HEK293 (cell line): ENCODE data around the gene CNOT6L.

Source experiments
- CTCF ChIP-seq: fragments of 450-650 bp; formaldehyde crosslinking; IDR thresholded peaks from 2 replicates; pipeline ENCODE4 v1.5.1; 2016; ENCODE audit warnings: missing biosample characterization, missing genetic modification characterization
- REST ChIP-seq: fragments of 450-650 bp; formaldehyde crosslinking; IDR thresholded peaks from 2 replicates; pipeline ENCODE4 v1.5.1; 2016; ENCODE audit warnings: missing biosample characterization, missing genetic modification characterization
- YY1 ChIP-seq: fragments of 450-650 bp; formaldehyde crosslinking; IDR thresholded peaks from 2 replicates; pipeline ENCODE4 v1.5.1; 2018; ENCODE audit warnings: missing biosample characterization, missing genetic modification characterization
- ZBTB26 ChIP-seq: fragments of 450-650 bp; formaldehyde crosslinking; optimal IDR thresholded peaks from 2 replicates; pipeline ENCODE3; 2016; ENCODE audit warnings: missing biosample characterization, mild to moderate bottlenecking, missing genetic modification characterization
- ZNF133 ChIP-seq: fragments of 450-650 bp; formaldehyde crosslinking; IDR thresholded peaks from 2 replicates; pipeline ENCODE4 v1.5.1; 2016; ENCODE audit warnings: missing biosample characterization, missing genetic modification characterization
- ZNF157 ChIP-seq: fragments of 450-650 bp; formaldehyde crosslinking; IDR thresholded peaks from 2 replicates; pipeline ENCODE4 v1.5.1; 2016; ENCODE audit warnings: missing biosample characterization, missing genetic modification characterization
- ZNF184 ChIP-seq: fragments of 450-650 bp; IDR thresholded peaks from 2 replicates; pipeline ENCODE4 v1.5.1; 2018; ENCODE audit warnings: missing biosample characterization, mild to moderate bottlenecking, missing genetic modification characterization
- ZNF19 ChIP-seq: fragments of 450-650 bp; formaldehyde crosslinking; IDR thresholded peaks from 2 replicates; pipeline ENCODE4; 2016; ENCODE audit warnings: missing biosample characterization, missing genetic modification characterization, low read depth
- ZNF24 ChIP-seq: fragments of 450-650 bp; formaldehyde crosslinking; IDR thresholded peaks from 2 replicates; pipeline ENCODE4 v1.5.1; 2016; ENCODE audit warnings: missing biosample characterization, missing genetic modification characterization
- ZNF416 ChIP-seq: fragments of 450-650 bp; formaldehyde crosslinking; IDR thresholded peaks from 2 replicates; pipeline ENCODE4 v1.5.1; 2016; ENCODE audit warnings: missing biosample characterization, missing genetic modification characterization
- ZNF555 ChIP-seq: fragments of 450-650 bp; formaldehyde crosslinking; conservative IDR thresholded peaks from 2 replicates; pipeline ENCODE4 v1.5.1; 2017; ENCODE audit warnings: missing biosample characterization, mild to moderate bottlenecking, missing genetic modification characterization, inconsistent platforms
- ZNF600 ChIP-seq: fragments of 450-650 bp; formaldehyde crosslinking; IDR thresholded peaks from 2 replicates; pipeline ENCODE4 v1.5.1; 2016; ENCODE audit warnings: missing biosample characterization, missing genetic modification characterization
- ZNF610 ChIP-seq: fragments of 450-650 bp; formaldehyde crosslinking; IDR thresholded peaks from 2 replicates; pipeline ENCODE4 v1.5.1; 2016; ENCODE audit warnings: missing biosample characterization, missing genetic modification characterization, borderline replicate concordance
- ZNF837 ChIP-seq: fragments of 450-650 bp; formaldehyde crosslinking; IDR thresholded peaks from 2 replicates; pipeline ENCODE4 v1.5.1; 2016; ENCODE audit warnings: missing biosample characterization, missing genetic modification characterization

- TF ChIP-seq CTCF (tag by site-specific recombination) = no peak
- TF ChIP-seq ZNF600 (tag by site-specific recombination) = peak; percentile 77; the same call in 1 of the 2 replicates
- TF ChIP-seq ZNF24 (tag by site-specific recombination) = no peak
- no peak for TF ChIP-seq ZNF184 (tag by site-specific recombination)
- TF ChIP-seq ZNF610 (tag by site-specific recombination) = no peak
- TF ChIP-seq ZNF416 (tag by site-specific recombination) = no peak
- no peak for TF ChIP-seq ZNF555 (tag by site-specific recombination)
- no peak for TF ChIP-seq ZNF133
- TF ChIP-seq ZNF157 (tag by site-specific recombination) = no peak
- no peak for TF ChIP-seq REST (tag by site-specific recombination)
- no peak for TF ChIP-seq YY1 (tag by site-specific recombination)
- peak; percentile 55 for TF ChIP-seq ZBTB26 (tag by site-specific recombination)
- TF ChIP-seq ZNF837 (tag by site-specific recombination) = no peak
- TF ChIP-seq ZNF19 (tag by site-specific recombination) = no peak
Measured at GRCh38 chr4:77819843-77820648, 878 bp upstream of the CNOT6L start.
